ELR (cell line): ENCODE data around the gene NME1.

ENCODE experiments used
- DNase-seq: peaks from one replicate; pipeline ENCODE4 v3.0.0-alpha.2; 2015; ENCODE audit warnings: low read depth

The NME1 gene

GRCh38 chr17:51191895-51192294, 38.5 kb downstream of the NME1 start:
- DNase-seq, result no peak

GRCh38 chr17:51197754-51198153, 44.4 kb downstream of the NME1 start:
- no peak for DNase-seq

GRCh38 chr17:51200295-51200694, 46.9 kb downstream of the NME1 start:
- DNase-seq, result no peak

- DNase-seq, result no peak
Observed at GRCh38 chr17:51200846-51201245, 47.5 kb downstream of the NME1 start.

- DNase-seq, result no peak
Observed at GRCh38 chr17:51203838-51204237, 50.5 kb downstream of the NME1 start.
